Osteocyte (in vitro differentiated cells): ENCODE measurements around the gene FAM114A2. TPM values are rescaled to one million over a fixed set of nuclear protein-coding genes. Genes with fewer than 3 reads are reported as not detected.

ENCODE experiments used
- DNase-seq: peaks from one replicate; pipeline ENCODE4 v3.0.0; 2021; ENCODE audit warnings: mixed read lengths; ENCODE audit not compliant: unreplicated experiment; ENCODE audit errors: extremely low spot score
- H3K27ac Mint-ChIP-seq: one replicate; pipeline ENCODE4 v1.8.0; 2021; ENCODE audit warnings: mild to moderate bottlenecking, mixed read lengths; ENCODE audit not compliant: unreplicated experiment
- H3K27me3 Mint-ChIP-seq: one replicate; pipeline ENCODE4 v1.8.0; 2021; ENCODE audit warnings: mixed read lengths; ENCODE audit not compliant: unreplicated experiment
- H3K36me3 Mint-ChIP-seq: one replicate; pipeline ENCODE4 v1.8.0; 2021; ENCODE audit warnings: mixed read lengths; ENCODE audit not compliant: unreplicated experiment
- H3K4me1 Mint-ChIP-seq: one replicate; pipeline ENCODE4 v1.8.0; 2021; ENCODE audit warnings: mixed read lengths; ENCODE audit not compliant: unreplicated experiment
- H3K4me3 Mint-ChIP-seq: one replicate; pipeline ENCODE4 v1.8.0; 2021; ENCODE audit warnings: mild to moderate bottlenecking, moderate library complexity, mixed read lengths; ENCODE audit not compliant: unreplicated experiment
- H3K9me3 Mint-ChIP-seq: one replicate; pipeline ENCODE4 v1.8.0; 2021; ENCODE audit warnings: mixed read lengths; ENCODE audit not compliant: unreplicated experiment
- total RNA-seq: library from RNA; stranded (reverse); gene quantifications from 2 replicates; pipeline ENCODE4 v1.2.1, GENCODE V29; 2021
- TF ChIP-seq, protein P1 (sequence below): fragments of 200-600 bp; sonication (generic); IDR thresholded peaks from 2 replicates; pipeline ENCODE4 v1.5.0; 2021; ENCODE audit warnings: antibody characterized with exemption, mild to moderate bottlenecking, moderate library complexity

FAM114A2 gene
- total RNA-seq, 1 donor from 2014 or later, result 31.0 TPM

- H3K9me3 Mint-ChIP-seq, result no peaks in the 10 kb centered on the region
- peaks cover 65% of the 10 kb centered on the region for H3K4me1 Mint-ChIP-seq
- H3K36me3 Mint-ChIP-seq, result no peaks in the 10 kb centered on the region
- DNase-seq, result no peak
- H3K27me3 Mint-ChIP-seq, result no peaks in the 10 kb centered on the region
- TF ChIP-seq, protein P1, sequence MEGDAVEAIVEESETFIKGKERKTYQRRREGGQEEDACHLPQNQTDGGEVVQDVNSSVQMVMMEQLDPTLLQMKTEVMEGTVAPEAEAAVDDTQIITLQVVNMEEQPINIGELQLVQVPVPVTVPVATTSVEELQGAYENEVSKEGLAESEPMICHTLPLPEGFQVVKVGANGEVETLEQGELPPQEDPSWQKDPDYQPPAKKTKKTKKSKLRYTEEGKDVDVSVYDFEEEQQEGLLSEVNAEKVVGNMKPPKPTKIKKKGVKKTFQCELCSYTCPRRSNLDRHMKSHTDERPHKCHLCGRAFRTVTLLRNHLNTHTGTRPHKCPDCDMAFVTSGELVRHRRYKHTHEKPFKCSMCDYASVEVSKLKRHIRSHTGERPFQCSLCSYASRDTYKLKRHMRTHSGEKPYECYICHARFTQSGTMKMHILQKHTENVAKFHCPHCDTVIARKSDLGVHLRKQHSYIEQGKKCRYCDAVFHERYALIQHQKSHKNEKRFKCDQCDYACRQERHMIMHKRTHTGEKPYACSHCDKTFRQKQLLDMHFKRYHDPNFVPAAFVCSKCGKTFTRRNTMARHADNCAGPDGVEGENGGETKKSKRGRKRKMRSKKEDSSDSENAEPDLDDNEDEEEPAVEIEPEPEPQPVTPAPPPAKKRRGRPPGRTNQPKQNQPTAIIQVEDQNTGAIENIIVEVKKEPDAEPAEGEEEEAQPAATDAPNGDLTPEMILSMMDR, result no peak
- peak overlapping the region; percentile 88 for H3K27ac Mint-ChIP-seq
- no peak overlapping the region for H3K4me3 Mint-ChIP-seq
Measured at GRCh38 chr5:153960269-153961215, 78.2 kb downstream of the FAM114A2 start.

DNA sequence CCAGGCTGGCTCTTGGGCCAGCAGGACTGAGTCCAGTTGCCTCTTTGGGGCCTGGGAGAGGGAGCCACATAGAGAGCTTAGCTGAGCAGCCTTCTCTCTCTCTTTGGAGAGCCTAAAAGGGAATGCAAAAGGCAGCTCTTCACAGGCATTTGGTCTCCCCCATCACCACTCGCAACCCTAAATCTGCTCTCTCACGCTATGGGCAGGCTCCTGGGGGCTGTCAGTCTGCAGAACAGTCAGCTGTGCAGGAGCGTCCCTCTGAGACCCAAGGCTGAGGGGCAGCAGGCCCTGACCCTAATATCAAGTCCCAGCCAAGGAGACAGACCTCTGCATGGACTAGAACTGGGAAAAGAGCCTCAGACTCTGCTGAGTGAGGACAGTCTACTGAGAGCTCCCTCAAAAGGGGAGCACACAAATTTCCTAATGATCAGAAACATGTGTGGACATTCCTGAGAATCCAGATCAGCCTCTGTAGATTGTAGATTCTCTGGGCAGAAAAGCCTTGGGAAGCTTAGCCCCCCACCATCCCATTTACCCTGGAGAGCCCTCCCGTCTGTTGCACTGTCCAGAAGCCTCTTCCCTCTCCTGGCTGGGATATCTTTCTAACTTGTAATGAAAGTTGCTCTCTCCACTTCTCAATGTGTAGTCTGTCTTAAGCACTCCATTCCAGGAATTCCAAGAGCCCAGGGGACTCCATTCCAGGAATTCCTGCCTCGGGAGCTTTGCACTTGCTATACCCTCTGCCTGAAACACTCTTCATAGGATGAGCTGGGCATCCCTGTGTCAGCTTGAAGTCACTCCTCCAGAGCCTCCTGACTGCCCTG, 79.4 kb downstream of the FAM114A2 start:
- no peaks in the 10 kb centered on the region for H3K36me3 Mint-ChIP-seq
- peaks cover 64% of the 10 kb centered on the region for H3K4me1 Mint-ChIP-seq
- DNase-seq, result no peak
- H3K4me3 Mint-ChIP-seq, result no peak overlapping the region
- no peaks in the 10 kb centered on the region for H3K9me3 Mint-ChIP-seq
- TF ChIP-seq, protein P1, result no peak
- H3K27ac Mint-ChIP-seq, result peak overlapping the region; percentile 88
- no peaks in the 10 kb centered on the region for H3K27me3 Mint-ChIP-seq

DNA sequence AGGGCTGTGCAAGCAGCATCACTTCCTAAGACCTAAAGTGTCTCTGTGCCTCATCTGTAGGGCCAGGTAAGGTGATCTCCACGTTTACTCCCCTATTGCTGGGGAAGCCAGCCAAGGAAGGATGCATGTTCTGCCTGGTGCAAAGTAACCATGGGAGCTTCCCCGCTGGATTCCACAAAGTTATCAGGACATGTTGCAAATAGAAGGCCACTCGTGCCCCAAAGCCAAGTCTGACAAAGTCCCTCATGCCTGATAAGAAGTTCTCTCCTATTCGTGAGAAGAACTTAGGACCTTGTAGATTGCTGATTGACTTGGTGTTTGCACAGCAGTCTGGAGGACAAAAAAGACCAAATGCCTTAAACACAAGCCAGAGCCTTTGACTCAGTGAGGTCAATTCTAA, 81.5 kb downstream of the FAM114A2 start:
- DNase-seq, result no peak
- TF ChIP-seq, protein P1, result no peak
- Mint-ChIP-seq H3K9me3 (peaks cover 4% of the 10 kb centered on the region), H3K27me3 (no peaks in the 10 kb centered on the region), H3K36me3 (no peaks in the 10 kb centered on the region), H3K4me1 (peaks cover 55% of the 10 kb centered on the region), H3K4me3 (no peak overlapping the region), H3K27ac (no peak overlapping the region)

DNA sequence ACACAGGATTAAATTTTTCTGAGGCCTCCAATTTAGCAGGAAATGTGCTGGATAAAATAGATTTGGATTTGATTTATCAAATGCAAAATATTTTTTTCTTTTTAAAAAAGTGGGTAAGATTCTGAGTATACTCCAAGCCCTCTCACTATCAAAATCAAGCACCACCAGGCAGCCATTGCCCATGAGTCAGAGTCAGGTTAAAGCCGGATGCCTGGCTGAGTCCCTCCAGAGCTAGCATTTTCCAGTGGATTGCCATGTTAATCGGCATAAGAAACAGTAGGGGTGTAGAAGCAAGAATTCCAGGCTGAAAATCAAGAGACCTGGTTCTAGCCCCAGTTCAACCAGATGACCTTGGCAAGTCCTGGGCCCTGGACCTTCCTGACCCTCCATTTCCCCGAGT, 85.3 kb downstream of the FAM114A2 start:
- Mint-ChIP-seq H3K4me1 (peaks cover 28% of the 10 kb centered on the region), H3K27ac (no peak overlapping the region), H3K36me3 (no peaks in the 10 kb centered on the region), H3K9me3 (peaks cover 4% of the 10 kb centered on the region), H3K27me3 (no peaks in the 10 kb centered on the region), H3K4me3 (no peak overlapping the region)
- TF ChIP-seq, protein P1, result no peak
- DNase-seq, result peak; percentile 7

- Mint-ChIP-seq H3K36me3 (no peaks in the 10 kb centered on the region), H3K4me3 (no peak overlapping the region), H3K27me3 (no peaks in the 10 kb centered on the region), H3K9me3 (peaks cover 4% of the 10 kb centered on the region), H3K27ac (peak overlapping the region; percentile 11), H3K4me1 (peaks cover 24% of the 10 kb centered on the region)
- DNase-seq, result no peak
- TF ChIP-seq, protein P1, result no peak
Measured at GRCh38 chr5:153952893-153953292, 85.8 kb downstream of the FAM114A2 start.
